H1 (cell line): ENCODE data around the gene TADA3. TPM values are rescaled to one million over a fixed set of nuclear protein-coding genes. Genes with fewer than 3 reads are reported as not detected.

ENCODE experiments used
- CTCF ChIA-PET: fragments of 300-600 bp; sonication (Branson Sonifier 250); formaldehyde crosslinking; loops from one replicate; lab custom pipeline; 2021; ENCODE audit not compliant: partially characterized antibody; lab: Charles Lee
- POLR2A ChIA-PET: fragments of 300-600 bp; sonication (Branson Sonifier 250); formaldehyde crosslinking; loops from one replicate; lab custom pipeline; 2021; ENCODE audit warnings: inconsistent platforms; ENCODE audit not compliant: partially characterized antibody; lab: Charles Lee
- DNase-seq, 2 experiments: peaks; one replicate each; pipeline versions ENCODE4 v3.0.0 to v3.0.0-alpha.2; 2010 to 2022; ENCODE audit warnings: low spot score in 2 of 2, low read depth in 1 of 2, mixed read lengths in 1 of 2
- FAIRE-seq: peaks from 2 replicates; lab custom pipeline; 2011; peaks lifted over from hg19 to GRCh38; lab: Jason Lieb, UNC
- H2AFZ ChIP-seq: 2 replicates; pipeline ENCODE4 v1.8.1; 2012; ENCODE audit warnings: low read length, inconsistent platforms
- H2AK5ac ChIP-seq: 2 replicates; pipeline ENCODE4 v1.6.1; 2013; ENCODE audit warnings: low read depth, low read length
- H2BK120ac ChIP-seq: replicated peaks from 2 replicates; pipeline ENCODE3; 2013; ENCODE audit warnings: low read depth, low read length, inconsistent platforms
- H2BK12ac ChIP-seq: 2 replicates; pipeline ENCODE4 v1.6.1; 2013; ENCODE audit warnings: low read depth, low read length
- H2BK15ac ChIP-seq: 2 replicates; pipeline ENCODE4 v1.6.1; 2013; ENCODE audit warnings: low read length
- H2BK20ac ChIP-seq: 2 replicates; pipeline ENCODE4 v1.6.1; 2013; ENCODE audit warnings: low read length
- H2BK5ac ChIP-seq: 2 replicates; pipeline ENCODE4 v1.6.1; 2013; ENCODE audit warnings: low read depth, low read length
- H3K14ac ChIP-seq: 2 replicates; pipeline ENCODE4 v1.6.1; 2013; ENCODE audit warnings: inconsistent platforms; ENCODE audit not compliant: insufficient read length
- H3K18ac ChIP-seq: 2 replicates; pipeline ENCODE4 v1.6.1; 2013; ENCODE audit warnings: low read length; ENCODE audit errors: extremely low read depth
- H3K23ac ChIP-seq: 2 replicates; pipeline ENCODE4 v1.6.1; 2013; ENCODE audit warnings: inconsistent platforms; ENCODE audit not compliant: insufficient read length
- H3K23me2 ChIP-seq: 2 replicates; pipeline ENCODE4 v1.6.1; 2013; ENCODE audit warnings: low read depth, low read length
- H3K27ac ChIP-seq: 2 replicates; pipeline ENCODE4 v1.6.1; 2011; ENCODE audit warnings: low read depth, low read length, inconsistent platforms
- H3K27me3 ChIP-seq, 4 experiments: replicated peaks in 1 of 4; 1 replicate in 1 of 4; 2 replicates in 3 of 4; pipeline versions ENCODE4 v1.6.1 to v1.8.1; 2011 to 2013; ENCODE audit warnings: low read length in 3 of 4, mild to moderate bottlenecking in 3 of 4, inconsistent platforms in 2 of 4, mixed read lengths in 2 of 4, moderate library complexity in 1 of 4; ENCODE audit not compliant: control insufficient read depth in 3 of 4, insufficient read depth in 3 of 4; ENCODE audit errors: extremely low read depth in 1 of 4
- H3K36me3 ChIP-seq, 4 experiments: 2 replicates each; pipeline versions ENCODE4 v1.6.1 to v1.8.1; 2011 to 2013; ENCODE audit warnings: mild to moderate bottlenecking in 4 of 4, low read length in 3 of 4, moderate library complexity in 2 of 4, control low read depth in 1 of 4, inconsistent platforms in 1 of 4; ENCODE audit not compliant: insufficient read depth in 4 of 4, control insufficient read depth in 2 of 4
- H3K4ac ChIP-seq: replicated peaks from 2 replicates; pipeline ENCODE3; 2013; ENCODE audit warnings: low read length, low read depth, mixed read lengths, inconsistent platforms; ENCODE audit not compliant: insufficient read length
- H3K4me1 ChIP-seq, 4 experiments: replicated peaks in 1 of 4; 1 replicate in 1 of 4; 2 replicates in 3 of 4; pipeline versions ENCODE4 v1.6.1 to v1.8.1; 2011 to 2013; ENCODE audit warnings: low read length in 3 of 4, inconsistent platforms in 2 of 4, mixed read lengths in 1 of 4; ENCODE audit not compliant: insufficient read depth in 4 of 4, control insufficient read depth in 3 of 4
- H3K4me2 ChIP-seq, 2 experiments: 2 replicates each; pipeline versions ENCODE4 v1.6.1 to v1.8.1; 2011 to 2013; ENCODE audit warnings: low read depth in 2 of 2, low read length in 2 of 2, control low read depth in 1 of 2, inconsistent platforms in 1 of 2, mild to moderate bottlenecking in 1 of 2; ENCODE audit not compliant: insufficient read depth in 1 of 2
- H3K4me3 ChIP-seq, 4 experiments: fragments of 200-600, 300-600 bp in 1 of 4; sonication (generic), shearing (Covaris generic), sonication (Bioruptor Twin) in 1 of 4; 2 replicates each; pipeline versions ENCODE4 v1.5.1 to v1.8.1; 2011 to 2016; ENCODE audit warnings: low read length in 4 of 4, low read depth in 3 of 4, control low read depth in 2 of 4, inconsistent platforms in 2 of 4, mild to moderate bottlenecking in 2 of 4, mixed read lengths in 1 of 4, moderate library complexity in 1 of 4; ENCODE audit not compliant: insufficient read depth in 2 of 4; ENCODE audit errors: extremely low read depth in 1 of 4
- H3K56ac ChIP-seq: replicated peaks from 2 replicates; pipeline ENCODE3; 2013; ENCODE audit warnings: low read depth, mild to moderate bottlenecking, mixed read lengths, low read length, inconsistent platforms; ENCODE audit not compliant: insufficient read length
- H3K79me1 ChIP-seq: 2 replicates; pipeline ENCODE4 v1.6.1; 2013; ENCODE audit warnings: low read depth, low read length, control low read depth
- H3K79me2 ChIP-seq, 2 experiments: 2 replicates each; pipeline versions ENCODE4 v1.6.1 to v1.8.1; 2012 to 2013; ENCODE audit warnings: low read length in 2 of 2, mild to moderate bottlenecking in 2 of 2, inconsistent platforms in 1 of 2; ENCODE audit not compliant: insufficient read depth in 2 of 2, control insufficient read depth in 1 of 2
- H3K9ac ChIP-seq, 4 experiments: replicated peaks in 1 of 4; 1 replicate in 1 of 4; 2 replicates in 3 of 4; pipeline versions ENCODE4 v1.6.1 to v1.8.1; 2011 to 2013; ENCODE audit warnings: low read depth in 3 of 4, low read length in 3 of 4, control low read depth in 2 of 4, mild to moderate bottlenecking in 2 of 4, moderate library complexity in 2 of 4, inconsistent platforms in 1 of 4; ENCODE audit errors: extremely low read depth in 1 of 4
- H3K9me3 ChIP-seq, 2 experiments: 2 replicates each; pipeline versions ENCODE4 v1.6.1 to v1.8.1; 2012 to 2013; ENCODE audit warnings: mild to moderate bottlenecking in 2 of 2, moderate library complexity in 2 of 2, control low read depth in 1 of 2, inconsistent platforms in 1 of 2, low read depth in 1 of 2, low read length in 1 of 2, mixed read lengths in 1 of 2; ENCODE audit not compliant: insufficient read depth in 2 of 2
- H4K20me1 ChIP-seq, 2 experiments: replicated peaks in 1 of 2; 2 replicates each; pipeline versions ENCODE3 to v1.8.1; 2011 to 2013; ENCODE audit warnings: inconsistent platforms in 2 of 2, low read length in 2 of 2, mild to moderate bottlenecking in 1 of 2; ENCODE audit not compliant: insufficient read depth in 2 of 2, control insufficient read depth in 1 of 2
- H4K5ac ChIP-seq: 2 replicates; pipeline ENCODE4 v1.6.1; 2013; ENCODE audit warnings: low read length, low read depth, mixed read lengths, inconsistent platforms; ENCODE audit not compliant: insufficient read length
- H4K8ac ChIP-seq: 2 replicates; pipeline ENCODE4 v1.8.0; 2013; ENCODE audit warnings: mild to moderate bottlenecking, moderate library complexity, low read length, inconsistent platforms; ENCODE audit not compliant: insufficient read depth; ENCODE audit errors: extremely low read depth
- H4K91ac ChIP-seq: replicated peaks from 2 replicates; pipeline ENCODE3; 2013; ENCODE audit warnings: low read length, mixed read lengths, inconsistent platforms; ENCODE audit not compliant: insufficient read length
- BACH1 ChIP-seq: IDR thresholded peaks from 2 replicates; pipeline ENCODE4 v1.6.1; 2012; ENCODE audit warnings: low read length, improper control_type of control experiment
- CHD1 ChIP-seq: IDR thresholded peaks from 2 replicates; pipeline ENCODE4 v1.6.1; 2012; ENCODE audit warnings: low read depth, low read length, improper control_type of control experiment
- EZH2 ChIP-seq: fragments of 200-600 bp; sonication (generic); IDR thresholded peaks from 2 replicates; pipeline ENCODE4 v1.7.1; 2012; ENCODE audit warnings: low read depth, mild to moderate bottlenecking, moderate library complexity, low read length, inconsistent platforms; ENCODE audit not compliant: severe bottlenecking
- HDAC2 ChIP-seq, 2 experiments: fragments of 300-600 bp in 1 of 2; sonication (generic) in 1 of 2; IDR thresholded peaks; 2 replicates each; pipeline ENCODE4 v1.6.1; 2011 to 2012; ENCODE audit warnings: low read depth in 2 of 2, low read length in 2 of 2, mild to moderate bottlenecking in 2 of 2, moderate library complexity in 2 of 2, borderline replicate concordance in 1 of 2, inconsistent platforms in 1 of 2
- JUN ChIP-seq: IDR thresholded peaks from 2 replicates; pipeline ENCODE4 v1.6.1; 2011; ENCODE audit warnings: low read depth, mild to moderate bottlenecking, improper control_type of control experiment, low read length
- RBBP5 ChIP-seq: IDR thresholded peaks from 2 replicates; pipeline ENCODE4 v1.7.1; 2012; ENCODE audit warnings: low read depth, mild to moderate bottlenecking, inconsistent platforms, low read length, moderate library complexity, borderline replicate concordance
- SIRT6 ChIP-seq: IDR thresholded peaks from one replicate; pipeline ENCODE4 v1.7.1; 2012; ENCODE audit warnings: low read length, inconsistent platforms
- SIX5 ChIP-seq: IDR thresholded peaks from 2 replicates; pipeline ENCODE4 v1.6.1; 2011; ENCODE audit warnings: mild to moderate bottlenecking, low read depth, low read length
- TAF7 ChIP-seq: optimal IDR thresholded peaks from 2 replicates; pipeline ENCODE3; 2011; ENCODE audit warnings: low read depth, mild to moderate bottlenecking, inconsistent platforms, low read length, moderate library complexity, borderline replicate concordance
- TCF12 ChIP-seq: IDR thresholded peaks from 2 replicates; pipeline ENCODE4 v1.6.1; 2011; ENCODE audit warnings: low read depth, mild to moderate bottlenecking, low read length
- WGBS, 2 experiments: shearing (Covaris generic) in 1 of 2; methylation state at CpG; one replicate each; pipeline versions ENCODE4 v1.1.6 to v1.1.7; 2013 to 2015; ENCODE audit warnings: low lambda C conversion rate in 2 of 2, mixed read lengths in 2 of 2, inconsistent platforms in 1 of 2, low coverage in 1 of 2, missing lambda C conversion rate in 1 of 2; ENCODE audit not compliant: insufficient replicate concordance in 2 of 2, insufficient coverage in 1 of 2, insufficient read length in 1 of 2; ENCODE audit errors: extremely low coverage in 1 of 2, missing lambda C conversion rate in 1 of 2; 5-methylcytosine and 5-hydroxymethylcytosine counted together
- polyA plus RNA-seq, 7 experiments: library from polyadenylated mRNA; depleted of rRNA in 3 of 7; stranded (reverse) in 5 of 7; unstranded in 2 of 7; fragments of >200 nt in 5 of 7; fragments of 200-250 nt in 2 of 7; gene quantifications; 1 replicate in 5 of 7; 2 replicates in 1 of 7; 4 replicates in 1 of 7; pipeline versions ENCODE4 v1.2.1 to v1.2.3, GENCODE V29; 2011 to 2013; ENCODE audit warnings: missing spikeins in 2 of 7, mixed read lengths in 2 of 7
- total RNA-seq: library from RNA; stranded (reverse); fragmentation: NEBNext Ultra II Directional; extraction: Animal tissue kit (Norgen Biotek cat#: 25700); gene quantifications from 2 replicates; pipeline ENCODE4 v1.2.1, GENCODE V29; 2021

Gene TADA3
- total and polyA plus RNA-seq, 2 of the 8 experiments (the other 6 are each of a cell fraction or from before 2014, with no cell fraction given), result 43.4 to 50.3 TPM

DNA sequence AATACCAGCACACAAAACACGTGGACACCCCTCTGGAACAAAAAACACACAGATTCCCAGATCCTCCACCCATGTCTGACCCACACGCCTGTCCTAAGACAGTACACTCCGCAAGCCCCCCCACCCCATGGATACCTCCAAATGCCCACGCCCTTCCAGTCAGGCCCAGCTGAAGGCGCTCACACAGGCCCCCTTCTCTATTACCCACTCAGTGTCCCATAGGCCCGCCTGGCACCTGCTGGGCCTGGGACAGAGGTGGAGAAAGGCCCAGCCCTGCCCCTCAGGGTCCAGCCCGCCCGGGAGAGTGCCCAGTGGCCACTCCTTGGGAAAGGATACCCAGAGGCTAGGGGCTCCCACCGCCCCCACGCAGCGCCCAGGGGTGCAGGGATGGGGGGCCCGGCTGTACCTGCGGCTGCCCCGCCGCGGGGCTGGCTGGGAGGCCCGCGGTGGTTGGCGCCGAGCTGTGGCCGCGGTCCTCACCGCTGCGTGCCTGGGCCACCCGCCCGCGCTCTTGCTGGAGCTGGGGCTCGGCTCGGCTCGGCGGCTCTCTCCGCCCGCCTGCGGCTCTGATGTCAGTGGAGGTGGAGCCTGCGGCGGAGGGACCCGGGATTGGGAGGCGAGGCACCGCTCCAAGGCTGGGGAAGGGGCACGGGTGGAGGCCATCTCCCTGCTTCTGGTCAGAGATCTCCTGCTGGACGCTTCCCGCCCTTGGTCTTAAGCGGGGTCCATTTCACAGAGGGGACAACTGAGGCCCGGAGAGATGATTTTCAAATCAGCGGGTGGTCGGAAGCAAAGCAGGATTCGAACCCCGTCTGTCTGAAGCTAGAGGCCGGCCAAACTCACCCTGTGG is 22.6 kb downstream of the TADA3 start, which contains the start of gene CAMK1:
CAMK1 (minus strand) TSS at position 522 of the 850 bp plus-strand sequence. CDS start 2,198 bp downstream, outside the sequence.
- H3K4me1 ChIP-seq, result peaks cover 0 to 10% (median 2%) of the 10 kb centered on the region in 4 experiments; a peak in 1 of 7 replicates
- H2BK120ac ChIP-seq, result no peak within 1 kb of the TSS
- H4K5ac ChIP-seq, result no peak within 1 kb of the TSS
- H3K9ac ChIP-seq, result peak within 1 kb of the TSS in 3 of 4 experiments; percentile 6 to 67 (median 21); a peak in 5 of 7 replicates
- H2BK5ac ChIP-seq, result no peak within 1 kb of the TSS
- CTCF ChIA-PET, result interaction anchor here (0.9 to 1.6 kb wide), 3 partner anchors 12 to 17 kb away, joined by 3 to 5 read pairs (median 3); no protein-coding TSS in a partner anchor
- H3K4ac ChIP-seq, result no peak within 1 kb of the TSS
- H2AK5ac ChIP-seq, result no peak within 1 kb of the TSS
- POLR2A ChIA-PET, result interaction anchor here (0.6 to 5.2 kb wide), 9 partner anchors 8 to 256 kb away, joined by 3 to 43 read pairs (median 4); partner anchors contain the start of genes ARPC4, FANCD2, OGG1 and TADA3
- DNase-seq (peak in 1 of 2 experiments; percentile 85), FAIRE-seq (no peak)
- H4K8ac ChIP-seq, result no peak within 1 kb of the TSS; the same call in 1 of the 2 replicates
- peak within 1 kb of the TSS; percentile 57; the same call in 1 of the 2 replicates for H2AFZ ChIP-seq
- no peak within 1 kb of the TSS for H3K23ac ChIP-seq
- H3K9me3 ChIP-seq, result no peaks in the 10 kb centered on the region
- H3K27ac ChIP-seq, result no peak within 1 kb of the TSS
- WGBS, 2 experiments, result 15% methylated on average over 45 of the region's 49 CpGs; no CpG with 5 or more reads in 1 of the 2 experiments
- H3K14ac ChIP-seq, result no peak within 1 kb of the TSS
- no peaks in the 10 kb centered on the region for H3K36me3 ChIP-seq
- H2BK20ac ChIP-seq, result no peak within 1 kb of the TSS
- no peaks in the 10 kb centered on the region for H3K79me1 ChIP-seq
- peaks cover 7% of the 10 kb centered on the region for H3K23me2 ChIP-seq
- no peak within 1 kb of the TSS for H2BK15ac ChIP-seq
- H3K4me3 ChIP-seq, result peak within 1 kb of the TSS; percentile 50 to 68 (median 52)
- no peaks in the 10 kb centered on the region for H3K79me2 ChIP-seq
- peaks cover 1 to 28% (median 23%) of the 10 kb centered on the region in 4 experiments; a peak in 6 of 7 replicates for H3K27me3 ChIP-seq
- H3K56ac ChIP-seq, result no peak within 1 kb of the TSS
- H4K91ac ChIP-seq, result peak within 1 kb of the TSS; percentile 35
- no peak within 1 kb of the TSS for H2BK12ac ChIP-seq
- peak within 1 kb of the TSS; percentile 69 to 79 for H3K4me2 ChIP-seq
- H4K20me1 ChIP-seq, result peaks cover 0 to 3% of the 10 kb centered on the region in 2 experiments
- no peak within 1 kb of the TSS; the same call in none of the 2 replicates for H3K18ac ChIP-seq
- peak in 1 of 2 experiments; percentile 77; a peak in 1 of 4 replicates for TF ChIP-seq HDAC2 (IDR thresholded peaks at IDR 0.05; ENCODE audit: borderline replicate concordance in 1 of 2, low read depth in 2 of 2, low read length in 2 of 2)
- TF ChIP-seq TAF7, result peak; percentile 2
- no peak for TF ChIP-seq EZH2
- TF ChIP-seq CHD1, result no peak
- no peak for TF ChIP-seq JUN
- TF ChIP-seq BACH1, result no peak
- no peak for TF ChIP-seq SIX5
- TF ChIP-seq RBBP5, result no peak
- TF ChIP-seq TCF12, result no peak
- no peak for TF ChIP-seq SIRT6
